ENCODE results near the gene MTO1.
"Not testable (repeated sequence)": the region's sequence is repeated elsewhere in the genome, so short reads cannot be mapped to it uniquely, and the experiment has no call there.

Gene MTO1

DNA sequence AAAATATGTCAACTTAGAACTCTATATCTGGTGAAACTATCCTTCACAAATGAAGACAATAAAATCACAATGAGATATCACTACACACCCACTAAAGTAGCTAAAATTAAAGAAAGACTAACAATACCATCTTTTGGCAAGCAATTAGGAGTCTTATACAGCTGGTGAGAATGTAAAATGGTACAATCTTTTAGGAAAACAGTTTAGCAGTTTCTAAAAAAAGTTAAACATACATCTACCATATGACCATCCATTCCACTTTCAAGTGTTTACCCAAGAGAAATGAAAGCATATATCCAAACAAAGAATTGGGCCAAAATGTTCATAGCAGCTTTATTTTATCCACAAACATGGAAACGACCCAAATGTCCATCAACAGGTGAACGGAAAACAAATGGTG, 73.1 kb downstream of the MTO1 start:
- DNase-seq, result no peak

DNA sequence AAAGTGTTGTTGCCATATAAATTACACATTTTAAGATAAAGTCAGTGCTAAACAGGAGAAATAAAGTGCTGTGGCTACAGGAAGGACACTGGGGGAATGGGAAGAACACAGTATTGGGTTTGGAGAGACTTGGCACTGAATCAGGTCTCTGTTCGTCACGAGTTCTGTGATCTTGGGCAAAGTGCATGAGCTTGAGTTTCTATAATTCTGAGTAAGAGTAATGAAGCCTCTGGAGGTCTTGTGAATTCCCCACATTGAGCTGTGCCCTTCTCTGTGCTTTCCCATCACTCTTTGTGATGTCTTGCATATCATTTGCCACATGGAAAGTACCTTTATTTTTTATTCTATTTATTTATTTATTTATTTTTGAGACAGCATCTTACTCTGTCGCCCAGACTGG, 76.1 kb downstream of the MTO1 start:
- no peak for DNase-seq

DNA sequence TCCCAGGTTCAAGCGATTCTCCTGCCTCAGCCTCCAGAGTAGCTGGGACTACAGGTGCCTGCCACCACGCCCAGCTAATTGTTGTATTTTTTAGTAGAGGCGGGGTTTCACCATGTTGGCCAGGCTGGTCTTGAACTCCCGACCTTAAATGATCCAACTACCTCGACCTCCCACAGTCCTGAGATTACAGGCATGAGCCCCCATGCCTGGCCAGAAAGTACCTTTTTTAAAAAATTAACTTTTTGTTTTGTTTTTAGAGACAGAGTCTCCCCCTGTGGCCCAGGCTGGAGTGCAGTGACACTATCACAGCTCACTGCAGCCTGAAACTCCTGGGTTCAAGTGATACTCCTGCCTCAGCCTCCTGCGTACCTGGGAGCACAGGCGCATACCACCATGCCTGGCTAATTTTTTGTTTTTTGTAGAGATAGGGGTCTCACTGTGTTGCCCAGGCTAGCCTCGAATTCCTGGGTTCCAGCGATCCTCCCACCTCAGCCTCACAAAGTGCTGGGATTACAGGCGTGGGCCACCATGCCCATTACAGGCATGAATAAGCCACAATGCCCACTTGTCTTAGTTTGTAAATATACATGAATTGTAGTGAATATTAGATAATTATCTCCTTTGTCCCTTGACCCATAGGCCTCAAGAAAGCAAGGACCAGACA, 76.7 kb downstream of the MTO1 start:
- no peak for DNase-seq

GRCh38 chr6:73542481-73542880, 80.9 kb downstream of the MTO1 start:
- DNase-seq, result not testable (repeated sequence)

GRCh38 chr6:73542891-73543290, 81.4 kb downstream of the MTO1 start:
- no peak for DNase-seq

- no peak for DNase-seq
These were observed 85.5 kb downstream of the MTO1 start for GRCh38 chr6:73547036-73547435.

GRCh38 chr6:73548458-73549446, 87.2 kb downstream of the MTO1 start:
- no peak for DNase-seq

DNA sequence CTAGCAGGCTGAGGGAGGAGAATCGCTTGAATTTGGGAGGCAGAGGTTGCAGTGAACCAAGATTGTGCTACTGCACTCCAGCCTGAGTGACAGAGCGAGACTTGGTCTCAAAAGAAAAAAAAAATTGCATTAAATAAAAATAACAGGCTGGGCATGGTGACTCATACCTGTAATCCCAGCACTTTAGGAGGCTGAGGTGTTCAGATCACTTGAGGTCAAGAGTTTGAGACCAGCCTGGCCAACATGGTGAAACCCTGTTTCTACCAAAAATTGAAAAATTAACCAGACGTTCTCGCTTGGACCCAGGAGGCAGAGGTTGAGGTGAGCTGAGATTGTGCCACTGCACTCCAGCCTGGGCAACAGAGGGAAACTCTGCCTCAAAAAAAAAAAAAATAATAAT, 89.6 kb downstream of the MTO1 start:
- DNase-seq, result not testable (repeated sequence)

DNA sequence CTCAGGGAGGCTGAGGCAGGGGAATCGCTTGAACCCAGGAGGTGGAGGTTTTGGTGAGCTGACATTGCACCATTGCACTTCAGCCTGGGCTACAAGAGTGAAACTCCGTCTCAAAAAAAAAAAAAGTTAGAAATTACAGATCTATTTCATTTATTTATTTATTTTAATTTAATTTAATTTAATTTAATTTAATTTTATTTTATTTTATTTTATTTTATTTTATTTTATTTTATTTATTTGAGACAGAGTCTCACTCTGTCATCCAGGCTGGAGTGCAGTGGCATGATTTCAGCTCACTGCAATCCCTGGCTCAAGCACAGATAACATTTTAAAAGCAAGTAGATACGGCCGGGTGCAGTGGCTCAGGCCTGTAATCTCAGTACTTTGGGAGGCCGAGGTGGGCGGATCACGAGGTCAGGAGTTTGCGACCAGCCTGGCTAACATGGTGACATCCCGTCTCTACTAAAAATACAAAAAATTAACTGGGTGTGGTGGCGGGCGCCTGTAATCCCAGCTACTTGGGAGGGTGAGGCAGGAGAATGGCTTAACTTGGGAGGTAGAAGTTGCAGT, 93.9 kb downstream of the MTO1 start:
- DNase-seq, result not testable (repeated sequence)

DNA sequence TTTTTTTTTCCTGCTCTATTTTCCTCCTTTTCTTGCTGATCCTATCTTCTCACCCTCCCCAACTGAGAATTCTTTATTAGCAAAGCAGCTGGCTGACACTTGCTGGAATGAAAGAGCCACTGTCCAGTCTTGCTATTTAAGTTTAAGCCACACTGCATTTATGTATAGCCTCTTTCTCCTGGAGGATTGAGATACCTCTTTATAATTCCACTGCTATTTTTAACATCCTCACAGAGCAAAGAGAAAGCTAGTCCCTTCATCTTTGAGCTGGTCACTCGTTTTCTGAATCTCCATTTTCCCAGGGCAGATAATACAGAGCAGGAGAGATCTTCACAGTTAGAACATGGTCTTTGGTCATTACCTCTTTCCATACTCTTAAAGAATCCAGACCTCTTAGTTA, 95.3 kb downstream of the MTO1 start:
- DNase-seq, result no peak
